Measurements from ENCODE around the gene ARHGAP45. TPM values are rescaled to one million over a fixed set of nuclear protein-coding genes. Genes with fewer than 3 reads are reported as not detected.

ARHGAP45 gene
- total RNA-seq, 2 experiments from 2014 or later = 419 to 437 TPM

DNA sequence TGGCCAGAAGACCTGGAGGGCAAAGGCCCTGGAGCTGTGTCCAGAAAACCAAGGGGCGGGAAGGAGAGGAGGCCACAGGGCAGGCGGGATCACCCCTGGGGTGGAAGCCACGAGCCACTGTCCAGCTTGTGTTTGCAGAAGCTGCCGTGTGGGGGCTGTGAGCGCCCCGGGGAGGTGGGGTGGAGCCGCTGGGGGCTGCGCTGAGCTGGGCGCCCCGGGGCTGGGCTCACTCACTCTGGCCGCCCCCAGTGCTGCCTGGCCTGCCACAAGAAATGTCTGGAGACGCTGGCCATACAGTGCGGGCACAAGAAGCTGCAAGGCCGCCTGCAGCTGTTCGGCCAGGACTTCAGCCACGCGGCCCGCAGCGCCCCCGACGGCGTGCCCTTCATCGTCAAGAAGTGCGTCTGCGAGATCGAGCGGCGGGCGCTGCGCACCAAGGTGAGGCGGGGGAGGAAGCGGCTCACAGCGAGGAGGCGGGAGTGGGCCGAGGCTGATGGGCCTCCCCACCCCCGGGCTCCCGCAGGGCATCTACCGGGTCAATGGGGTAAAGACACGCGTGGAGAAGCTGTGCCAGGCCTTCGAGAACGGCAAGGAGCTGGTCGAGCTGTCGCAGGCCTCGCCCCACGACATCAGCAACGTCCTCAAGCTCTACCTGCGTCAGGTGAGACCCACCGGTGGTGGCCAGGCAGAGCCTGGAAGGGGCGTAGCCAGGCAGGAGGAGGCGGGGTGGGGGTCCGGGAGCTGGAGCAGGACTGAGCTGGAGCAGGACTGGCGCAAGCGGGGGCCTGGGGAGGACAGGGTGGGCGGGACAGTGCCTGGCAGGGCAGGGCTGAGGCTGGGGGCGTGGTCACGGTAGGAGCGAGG is 14.6 kb downstream of the ARHGAP45 start:
- H3K36me3 Mint-ChIP-seq (ENCODE audit: low read depth) = peaks cover 82% of the 10 kb centered on the region
- peak overlapping the region; percentile 54 for H3K27ac Mint-ChIP-seq
- no peak overlapping the region for H3K4me3 Mint-ChIP-seq
- no peak for DNase-seq
- POLR2A ChIA-PET = interaction anchor here (1.1 to 17.5 kb wide), 13 partner anchors 5 to 160 kb away, joined by 4 to 334 read pairs (median 16); partner anchors contain the start of genes ABCA7, ARHGAP45, ATP5F1D and CNN2
- peaks cover 66% of the 10 kb centered on the region for H3K4me1 Mint-ChIP-seq
- no peaks in the 10 kb centered on the region for H3K27me3 Mint-ChIP-seq
- CTCF ChIA-PET = interaction anchor here (0.8 to 2.1 kb wide), 3 partner anchors 15 to 19 kb away, joined by 3 to 12 read pairs (median 4); partner anchors contain the start of gene ARHGAP45
- H3K9me3 Mint-ChIP-seq = no peaks in the 10 kb centered on the region

DNA sequence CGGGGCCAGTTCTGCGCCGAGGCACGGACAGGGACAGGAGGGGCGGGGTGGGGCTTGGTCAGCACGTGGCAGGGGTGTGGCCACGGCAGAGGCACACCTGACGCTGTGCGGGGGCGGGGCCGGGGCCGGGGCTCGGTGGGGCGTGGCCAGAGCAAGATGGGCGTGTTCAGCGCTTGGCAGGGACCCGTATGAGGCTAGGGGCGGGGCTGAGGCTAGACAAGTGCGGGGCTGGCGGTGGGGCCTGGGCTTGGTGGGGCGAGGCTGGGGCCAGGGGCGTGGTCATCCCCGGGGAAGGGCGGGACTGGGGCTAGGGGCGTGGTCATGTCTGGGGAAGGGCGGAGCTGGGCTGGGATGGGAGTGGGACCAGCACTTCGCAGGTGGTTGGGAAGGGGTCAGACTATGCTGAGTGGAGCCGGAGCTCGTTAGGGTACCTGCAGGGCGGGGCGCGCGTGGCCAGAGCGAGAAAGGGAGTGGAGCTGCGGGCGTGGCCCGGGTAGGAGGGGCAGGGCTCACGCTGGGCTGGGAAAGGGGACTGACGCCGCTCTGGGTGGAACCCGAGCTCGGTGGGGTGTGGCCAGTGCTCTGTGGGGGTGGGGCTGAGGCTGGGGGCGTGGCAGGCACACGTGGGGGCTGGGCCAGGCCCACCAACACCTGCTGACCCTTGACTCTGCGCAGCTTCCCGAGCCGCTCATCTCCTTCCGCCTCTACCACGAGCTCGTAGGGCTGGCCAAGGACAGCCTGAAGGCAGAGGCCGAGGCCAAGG is 15.4 kb downstream of the ARHGAP45 start:
- POLR2A ChIA-PET = interaction anchor here (1.0 to 17.5 kb wide), 12 partner anchors 5 to 159 kb away, joined by 3 to 334 read pairs (median 30); partner anchors contain the start of genes ABCA7, ARHGAP45, ATP5F1D and CNN2
- Mint-ChIP-seq H3K4me1 (peaks cover 63% of the 10 kb centered on the region), H3K27ac (peak overlapping the region; percentile 72), H3K36me3 (ENCODE audit: low read depth) (peaks cover 78% of the 10 kb centered on the region), H3K4me3 (no peak overlapping the region), H3K9me3 (no peaks in the 10 kb centered on the region), H3K27me3 (no peaks in the 10 kb centered on the region)
- CTCF ChIA-PET = interaction anchor here (0.5 to 1.6 kb wide), 3 partner anchors 18 to 100 kb away, joined by 3 read pairs; no protein-coding TSS in a partner anchor
- DNase-seq = peak; percentile 92

- no peak overlapping the region for H3K27ac Mint-ChIP-seq
- H3K4me3 Mint-ChIP-seq = no peak overlapping the region
Observed at GRCh38 chr19:1082928-1083816, 16.2 kb downstream of the ARHGAP45 start.

GRCh38 chr19:1084024-1084868 is 17.3 kb downstream of the ARHGAP45 start:
- no peak overlapping the region for H3K4me3 Mint-ChIP-seq
- no peaks in the 10 kb centered on the region for H3K9me3 Mint-ChIP-seq
- no peaks in the 10 kb centered on the region for H3K27me3 Mint-ChIP-seq
- H3K36me3 Mint-ChIP-seq (ENCODE audit: low read depth) = peaks cover 66% of the 10 kb centered on the region
- H3K27ac Mint-ChIP-seq = peak overlapping the region; percentile 54
- H3K4me1 Mint-ChIP-seq = peaks cover 67% of the 10 kb centered on the region
- ChIA-PET POLR2A (interaction anchor here (0.6 to 17.5 kb wide), 12 partner anchors 8 to 109 kb away, joined by 3 to 334 read pairs (median 14); partner anchors contain the start of genes ABCA7, ARHGAP45, CNN2 and GPX4), CTCF (interaction anchor here (0.5 to 2.3 kb wide), 2 partner anchors 19 to 114 kb away, joined by 5 to 6 read pairs; no protein-coding TSS in a partner anchor)
- DNase-seq = no peak

More at GRCh38 chr19:1082928-1083816, 16.2 kb downstream of the ARHGAP45 start:
- H3K4me1 Mint-ChIP-seq = peaks cover 64% of the 10 kb centered on the region
- no peaks in the 10 kb centered on the region for H3K9me3 Mint-ChIP-seq
- POLR2A ChIA-PET = interaction anchor here (0.7 to 17.5 kb wide), 12 partner anchors 4 to 62 kb away, joined by 3 to 334 read pairs (median 49); partner anchors contain the start of genes ABCA7, ARHGAP45, CNN2 and GPX4
- CTCF ChIA-PET = interaction anchor here (0.5 to 2.3 kb wide), 3 partner anchors 18 to 99 kb away, joined by 3 to 5 read pairs (median 3); no protein-coding TSS in a partner anchor
- H3K36me3 Mint-ChIP-seq (ENCODE audit: low read depth) = peaks cover 75% of the 10 kb centered on the region
- no peak for DNase-seq
- no peaks in the 10 kb centered on the region for H3K27me3 Mint-ChIP-seq

DNA sequence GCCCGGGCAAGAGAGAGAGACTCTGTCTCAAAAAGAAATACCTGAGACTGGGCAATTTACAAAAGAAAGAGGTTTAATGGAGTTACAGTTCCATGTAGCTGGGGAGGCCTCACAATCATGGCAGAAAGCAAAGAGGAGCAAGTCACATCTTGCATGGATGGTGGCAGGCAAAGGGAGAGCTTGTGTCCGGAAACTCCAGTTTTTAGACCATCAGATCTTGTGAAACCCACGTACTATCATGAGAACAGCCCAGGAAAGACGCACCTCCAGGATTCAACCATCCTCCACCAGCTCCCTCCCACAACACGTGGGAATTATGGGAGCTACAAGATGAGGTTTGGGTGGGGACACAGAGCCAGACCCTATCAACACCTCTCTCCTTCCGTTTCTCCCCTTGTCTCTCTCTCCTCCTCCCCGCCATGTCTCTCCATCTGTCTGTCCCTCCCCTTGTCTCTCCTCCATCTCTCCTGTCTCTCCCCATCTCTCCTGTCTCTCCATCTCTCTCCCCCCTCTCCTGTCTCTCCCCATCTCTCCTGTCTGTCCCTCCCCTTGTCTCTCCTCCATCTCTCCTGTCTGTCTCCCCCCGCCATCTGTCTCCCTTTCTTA is 18.2 kb downstream of the ARHGAP45 start:
- ChIA-PET POLR2A (interaction anchor here (1.2 to 17.5 kb wide), 8 partner anchors 9 to 184 kb away, joined by 4 to 334 read pairs (median 76); partner anchors contain the start of genes ABCA7, ARHGAP45, CIRBP and CNN2), CTCF (interaction anchor here (0.6 to 2.3 kb wide), 2 partner anchors 15 to 20 kb away, joined by 4 to 5 read pairs; no protein-coding TSS in a partner anchor)
- no peak for DNase-seq
- Mint-ChIP-seq H3K4me3 (no peak overlapping the region), H3K27me3 (no peaks in the 10 kb centered on the region), H3K36me3 (ENCODE audit: low read depth) (peaks cover 57% of the 10 kb centered on the region), H3K27ac (peak overlapping the region; percentile 54), H3K4me1 (peaks cover 60% of the 10 kb centered on the region), H3K9me3 (no peaks in the 10 kb centered on the region)

DNA sequence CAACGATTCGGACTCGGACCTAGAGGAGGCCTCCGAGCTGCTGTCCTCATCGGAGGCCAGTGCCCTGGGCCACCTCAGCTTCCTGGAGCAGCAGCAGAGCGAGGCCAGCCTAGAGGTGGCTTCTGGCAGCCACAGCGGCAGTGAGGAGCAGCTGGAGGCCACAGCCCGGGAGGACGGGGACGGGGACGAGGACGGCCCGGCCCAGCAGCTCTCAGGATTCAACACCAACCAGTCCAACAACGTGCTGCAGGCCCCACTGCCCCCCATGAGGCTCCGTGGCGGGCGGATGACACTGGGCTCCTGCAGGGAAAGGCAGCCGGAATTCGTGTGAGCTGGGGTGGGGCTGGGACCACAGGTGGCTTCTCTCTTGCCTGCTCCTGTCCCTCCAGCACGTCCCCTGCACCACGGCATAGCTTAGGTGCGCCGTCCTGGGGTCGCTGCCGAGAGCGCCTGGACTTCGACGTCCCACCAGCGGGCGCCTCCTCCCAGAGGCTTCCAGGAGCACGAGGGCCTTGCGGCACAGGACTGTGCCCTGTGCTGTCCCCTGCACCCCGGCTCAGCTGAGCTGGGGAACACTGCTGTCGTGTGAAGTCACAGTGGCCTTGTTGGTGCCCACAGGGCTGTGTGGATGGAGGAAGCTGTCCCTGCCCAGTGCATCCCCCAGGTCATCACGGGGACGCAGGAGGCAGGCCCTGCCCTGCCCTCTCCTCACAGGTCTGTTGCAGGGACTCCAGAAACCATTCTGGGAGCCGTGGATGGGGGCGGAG is 18.9 kb downstream of the ARHGAP45 start:
- H3K4me1 Mint-ChIP-seq = peaks cover 58% of the 10 kb centered on the region
- H3K27ac Mint-ChIP-seq = peak overlapping the region; percentile 58
- no peak for DNase-seq
- no peaks in the 10 kb centered on the region for H3K27me3 Mint-ChIP-seq
- H3K4me3 Mint-ChIP-seq = no peak overlapping the region
- ChIA-PET POLR2A (interaction anchor here (1.0 to 17.5 kb wide), 10 partner anchors 10 to 183 kb away, joined by 4 to 334 read pairs (median 34); partner anchors contain the start of genes ABCA7, ARHGAP45, CIRBP and CNN2), CTCF (interaction anchor here (0.6 to 2.3 kb wide), 2 partner anchors 15 to 21 kb away, joined by 4 to 5 read pairs; no protein-coding TSS in a partner anchor)
- H3K9me3 Mint-ChIP-seq = no peaks in the 10 kb centered on the region
- peaks cover 54% of the 10 kb centered on the region for H3K36me3 Mint-ChIP-seq (ENCODE audit: low read depth)

DNA sequence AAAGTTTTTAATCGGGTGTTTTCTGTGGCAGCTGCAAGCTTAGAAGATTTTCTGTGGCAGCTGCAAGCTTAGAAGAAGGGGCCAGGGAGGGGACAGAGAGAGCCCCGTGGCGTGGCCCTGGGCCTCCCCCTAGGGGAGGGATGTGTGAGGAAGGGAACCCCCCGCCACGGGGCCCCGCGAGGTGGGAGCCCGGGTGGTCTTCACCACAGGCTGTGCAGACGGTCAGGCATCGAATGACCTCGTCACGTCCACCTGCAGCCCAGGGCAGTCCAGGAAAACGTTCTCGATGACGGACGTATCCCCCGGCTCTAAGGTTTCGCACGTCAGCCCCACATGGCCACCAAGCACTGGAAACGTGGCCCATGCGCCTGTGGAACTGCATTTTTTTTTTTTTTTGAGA is 19.6 kb downstream of the ARHGAP45 start:
- Mint-ChIP-seq H3K4me3 (no peak overlapping the region), H3K36me3 (ENCODE audit: low read depth) (peaks cover 52% of the 10 kb centered on the region), H3K27ac (peak overlapping the region; percentile 82), H3K9me3 (no peaks in the 10 kb centered on the region), H3K4me1 (peaks cover 53% of the 10 kb centered on the region), H3K27me3 (no peaks in the 10 kb centered on the region)
- ChIA-PET CTCF (no interaction called here), POLR2A (interaction anchor here (1.0 to 17.5 kb wide), 10 partner anchors 10 to 182 kb away, joined by 3 to 334 read pairs (median 34); partner anchors contain the start of genes ABCA7, ARHGAP45, CIRBP and CNN2)
- no peak for DNase-seq

DNA sequence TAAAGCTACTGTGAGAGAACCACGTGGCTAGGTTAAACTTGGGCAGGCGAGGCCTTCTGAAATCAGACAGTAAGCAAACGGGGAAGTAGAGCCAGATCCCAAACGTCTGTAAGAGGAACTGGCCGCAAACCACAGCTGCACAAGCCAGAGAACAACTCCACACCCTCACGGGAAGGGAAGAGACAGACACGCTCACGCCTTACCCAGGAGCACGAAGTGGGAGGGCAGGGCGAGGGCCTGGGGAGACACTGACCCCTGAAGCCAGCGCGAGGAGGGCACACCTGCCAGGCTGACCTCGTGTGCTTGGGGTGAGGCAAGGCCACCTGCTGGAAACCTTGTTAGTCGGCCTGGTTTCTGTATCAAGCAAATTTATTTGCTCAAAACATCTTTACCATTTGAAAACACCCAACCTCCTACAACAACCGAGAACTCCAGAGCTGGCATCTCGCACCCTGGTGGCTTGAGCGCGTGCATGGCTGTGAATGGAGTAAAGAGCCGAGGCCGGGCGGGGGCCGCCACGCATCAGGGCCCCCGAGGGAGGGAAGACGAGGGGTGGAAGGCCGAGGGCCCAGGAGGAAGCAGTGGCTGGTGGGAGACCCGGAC is 20.9 kb downstream of the ARHGAP45 start:
- no peaks in the 10 kb centered on the region for H3K27me3 Mint-ChIP-seq
- H3K4me3 Mint-ChIP-seq = peak overlapping the region; percentile 20
- H3K27ac Mint-ChIP-seq = peak overlapping the region; percentile 82
- H3K4me1 Mint-ChIP-seq = peaks cover 45% of the 10 kb centered on the region
- no peaks in the 10 kb centered on the region for H3K9me3 Mint-ChIP-seq
- peaks cover 49% of the 10 kb centered on the region for H3K36me3 Mint-ChIP-seq (ENCODE audit: low read depth)
- ChIA-PET CTCF (interaction anchor here (0.6 to 1.8 kb wide), 5 partner anchors 8 to 522 kb away, joined by 3 to 5 read pairs (median 3); partner anchors contain the start of gene ARHGAP45), POLR2A (interaction anchor here (0.7 to 17.5 kb wide), 16 partner anchors 8 to 181 kb away, joined by 3 to 334 read pairs (median 10); partner anchors contain the start of genes ABCA7, ARHGAP45, CIRBP and CNN2)
- peak; percentile 54 for DNase-seq

DNA sequence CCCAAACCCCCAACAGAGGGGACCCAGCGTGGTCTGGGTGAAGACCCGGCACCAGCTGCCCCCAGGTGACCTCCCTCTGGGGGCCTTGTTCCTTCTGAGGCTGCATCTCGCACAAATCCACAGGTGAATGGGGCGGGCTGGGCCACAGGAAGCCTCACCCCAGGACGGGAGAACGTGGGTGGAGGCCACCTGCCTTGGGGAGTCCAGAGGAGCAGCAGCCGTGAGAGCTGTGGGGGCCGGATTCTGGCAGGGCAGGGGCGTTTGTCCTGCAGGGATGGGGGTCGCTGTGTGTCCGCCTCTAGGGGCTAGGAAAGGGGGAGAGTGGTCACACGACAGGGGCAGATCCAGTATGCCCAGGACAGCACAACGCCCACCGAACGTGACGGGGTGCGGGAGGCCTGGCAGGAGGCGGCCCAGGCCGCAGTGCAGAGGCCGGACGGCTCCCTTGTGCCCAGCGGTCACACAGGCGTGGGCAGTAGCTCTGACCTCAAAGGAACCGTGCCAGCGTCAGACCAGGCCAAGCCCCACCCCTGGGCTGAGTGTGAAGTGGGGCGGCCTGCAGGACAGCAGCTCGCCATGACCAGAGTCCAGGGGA is 21.5 kb downstream of the ARHGAP45 start:
- Mint-ChIP-seq H3K27ac (peak overlapping the region; percentile 82), H3K9me3 (no peaks in the 10 kb centered on the region), H3K4me1 (peaks cover 51% of the 10 kb centered on the region), H3K36me3 (ENCODE audit: low read depth) (peaks cover 54% of the 10 kb centered on the region), H3K27me3 (no peaks in the 10 kb centered on the region), H3K4me3 (peak overlapping the region; percentile 7)
- no peak for DNase-seq
- ChIA-PET POLR2A (interaction anchor here (0.7 to 17.5 kb wide), 14 partner anchors 12 to 181 kb away, joined by 3 to 334 read pairs (median 10); partner anchors contain the start of genes ABCA7, ARHGAP45, CIRBP and CNN2), CTCF (interaction anchor here (0.6 to 1.8 kb wide), 4 partner anchors 9 to 523 kb away, joined by 3 to 5 read pairs (median 4); partner anchors contain the start of gene ARHGAP45)

Measured in activated CD4-positive, alpha-beta memory T cell treated with anti-CD3 and anti-CD28 coated beads, Interleukin-2, amount 10 ng/mL, durations not matched to agents 7 days and 5 days (primary cell).